ENCODE results near the gene UFSP1. TPM values are rescaled to one million over a fixed set of nuclear protein-coding genes. Genes with fewer than 3 reads are reported as not detected.

Gene UFSP1
- total and polyA plus RNA-seq, 2 of the 13 experiments (the other 11 are each of a cell fraction or from before 2014, with no cell fraction given), result 0.65 to 3.3 TPM

DNA sequence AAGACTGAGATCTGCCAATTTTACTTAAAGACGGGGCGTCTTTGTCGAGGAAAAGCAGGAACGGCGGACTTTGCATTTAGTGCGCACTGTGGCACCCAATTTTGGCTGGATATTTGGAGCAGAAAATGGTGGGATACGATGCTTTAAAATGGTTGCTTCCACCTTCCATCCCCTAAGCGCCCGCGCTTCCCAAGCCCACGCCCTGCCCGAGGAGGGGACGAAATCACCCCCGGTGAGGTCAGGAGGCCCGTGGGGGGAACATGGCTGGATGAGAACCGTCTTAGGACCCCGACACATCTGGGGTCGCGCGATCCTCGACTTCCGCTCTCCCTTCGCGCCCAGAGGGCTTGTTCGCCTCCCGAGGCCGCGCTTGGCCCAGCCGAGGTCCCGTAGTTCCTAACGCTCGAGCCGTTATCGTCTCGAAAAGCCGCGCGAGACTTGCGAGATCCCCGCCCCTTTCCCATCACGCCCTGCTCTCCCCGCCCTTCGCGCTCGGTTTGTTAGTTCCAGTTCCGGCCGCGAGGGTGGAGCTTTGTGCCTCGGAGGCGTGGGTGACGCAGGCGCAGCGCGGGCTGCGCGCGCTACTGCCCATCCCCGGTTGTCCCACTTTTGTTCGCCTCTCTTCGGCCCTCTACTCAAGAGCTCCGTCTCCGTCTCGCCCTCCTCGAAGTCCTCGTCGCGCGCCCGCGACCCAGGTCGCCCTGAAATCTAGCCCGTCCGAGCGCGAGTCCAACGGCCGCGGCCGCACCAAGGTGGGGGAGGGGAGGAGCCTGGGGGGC, 14.7 kb downstream of the UFSP1 start, which contains the start of gene SRRT (continued):
- TF ChIP-seq ZNF224 (CRISPR knock-in tag; IDR thresholded peaks at IDR 0.05) (peak; percentile 77; the same call in 1 of the 2 replicates), ZEB1 (IDR thresholded peaks at IDR 0.05; ENCODE audit: insufficient replicate concordance, low read depth) (no peak), ZNF207 (IDR thresholded peaks at IDR 0.05; ENCODE audit: borderline replicate concordance) (no peak), ZNF274 (CRISPR knock-in tag; IDR thresholded peaks at IDR 0.05) (peak; percentile 59; the same call in 1 of the 2 replicates), ARNTL (CRISPR knock-in tag; IDR thresholded peaks at IDR 0.05) (peak; percentile 66; the same call in 1 of the 2 replicates), SAFB2 (CRISPR knock-in tag; IDR thresholded peaks at IDR 0.05; ENCODE audit: borderline replicate concordance, low read depth) (peak; percentile 66; the same call in 1 of the 2 replicates), ZBTB8A (CRISPR knock-in tag; IDR thresholded peaks at IDR 0.05; ENCODE audit: borderline replicate concordance, low read depth) (peak; percentile 45; the same call in 1 of the 2 replicates), ZFP37 (CRISPR knock-in tag; IDR thresholded peaks at IDR 0.05; ENCODE audit: borderline replicate concordance) (0 out of 2 replicates have a peak, but pooled peaks have one; percentile 8), ZFP36L1 (CRISPR knock-in tag; IDR thresholded peaks at IDR 0.05) (no peak), ZBTB7A (CRISPR knock-in tag; IDR thresholded peaks at IDR 0.05) (peak; percentile 85), PRMT3 (CRISPR knock-in tag; IDR thresholded peaks at IDR 0.05; ENCODE audit: borderline replicate concordance, low read depth) (peak; percentile 20; the same call in 1 of the 2 replicates), LCORL (IDR thresholded peaks at IDR 0.05) (no peak; the same call in 1 of the 2 replicates), LCORL (CRISPR knock-in tag; IDR thresholded peaks at IDR 0.05) (peak; percentile 67), MXD4 (CRISPR knock-in tag; IDR thresholded peaks at IDR 0.05) (peak; percentile 41; the same call in 1 of the 2 replicates), SP2 (CRISPR knock-in tag; IDR thresholded peaks at IDR 0.05) (peak; percentile 50), ZNF879 (CRISPR knock-in tag; IDR thresholded peaks at IDR 0.05) (peak; percentile 86), MAFG (CRISPR knock-in tag; IDR thresholded peaks at IDR 0.05) (no peak)
- TF ChIP-seq, protein P1, sequence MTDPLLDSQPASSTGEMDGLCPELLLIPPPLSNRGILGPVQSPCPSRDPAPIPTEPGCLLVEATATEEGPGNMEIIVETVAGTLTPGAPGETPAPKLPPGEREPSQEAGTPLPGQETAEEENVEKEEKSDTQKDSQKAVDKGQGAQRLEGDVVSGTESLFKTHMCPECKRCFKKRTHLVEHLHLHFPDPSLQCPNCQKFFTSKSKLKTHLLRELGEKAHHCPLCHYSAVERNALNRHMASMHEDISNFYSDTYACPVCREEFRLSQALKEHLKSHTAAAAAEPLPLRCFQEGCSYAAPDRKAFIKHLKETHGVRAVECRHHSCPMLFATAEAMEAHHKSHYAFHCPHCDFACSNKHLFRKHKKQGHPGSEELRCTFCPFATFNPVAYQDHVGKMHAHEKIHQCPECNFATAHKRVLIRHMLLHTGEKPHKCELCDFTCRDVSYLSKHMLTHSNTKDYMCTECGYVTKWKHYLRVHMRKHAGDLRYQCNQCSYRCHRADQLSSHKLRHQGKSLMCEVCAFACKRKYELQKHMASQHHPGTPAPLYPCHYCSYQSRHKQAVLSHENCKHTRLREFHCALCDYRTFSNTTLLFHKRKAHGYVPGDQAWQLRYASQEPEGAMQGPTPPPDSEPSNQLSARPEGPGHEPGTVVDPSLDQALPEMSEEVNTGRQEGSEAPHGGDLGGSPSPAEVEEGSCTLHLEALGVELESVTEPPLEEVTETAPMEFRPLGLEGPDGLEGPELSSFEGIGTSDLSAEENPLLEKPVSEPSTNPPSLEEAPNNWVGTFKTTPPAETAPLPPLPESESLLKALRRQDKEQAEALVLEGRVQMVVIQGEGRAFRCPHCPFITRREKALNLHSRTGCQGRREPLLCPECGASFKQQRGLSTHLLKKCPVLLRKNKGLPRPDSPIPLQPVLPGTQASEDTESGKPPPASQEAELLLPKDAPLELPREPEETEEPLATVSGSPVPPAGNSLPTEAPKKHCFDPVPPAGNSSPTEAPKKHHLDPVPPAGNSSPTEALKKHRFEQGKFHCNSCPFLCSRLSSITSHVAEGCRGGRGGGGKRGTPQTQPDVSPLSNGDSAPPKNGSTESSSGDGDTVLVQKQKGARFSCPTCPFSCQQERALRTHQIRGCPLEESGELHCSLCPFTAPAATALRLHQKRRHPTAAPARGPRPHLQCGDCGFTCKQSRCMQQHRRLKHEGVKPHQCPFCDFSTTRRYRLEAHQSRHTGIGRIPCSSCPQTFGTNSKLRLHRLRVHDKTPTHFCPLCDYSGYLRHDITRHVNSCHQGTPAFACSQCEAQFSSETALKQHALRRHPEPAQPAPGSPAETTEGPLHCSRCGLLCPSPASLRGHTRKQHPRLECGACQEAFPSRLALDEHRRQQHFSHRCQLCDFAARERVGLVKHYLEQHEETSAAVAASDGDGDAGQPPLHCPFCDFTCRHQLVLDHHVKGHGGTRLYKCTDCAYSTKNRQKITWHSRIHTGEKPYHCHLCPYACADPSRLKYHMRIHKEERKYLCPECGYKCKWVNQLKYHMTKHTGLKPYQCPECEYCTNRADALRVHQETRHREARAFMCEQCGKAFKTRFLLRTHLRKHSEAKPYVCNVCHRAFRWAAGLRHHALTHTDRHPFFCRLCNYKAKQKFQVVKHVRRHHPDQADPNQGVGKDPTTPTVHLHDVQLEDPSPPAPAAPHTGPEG (CRISPR knock-in tag; IDR thresholded peaks at IDR 0.05), result no peak; the same call in none of the 2 replicates
- TF ChIP-seq, protein P2, sequence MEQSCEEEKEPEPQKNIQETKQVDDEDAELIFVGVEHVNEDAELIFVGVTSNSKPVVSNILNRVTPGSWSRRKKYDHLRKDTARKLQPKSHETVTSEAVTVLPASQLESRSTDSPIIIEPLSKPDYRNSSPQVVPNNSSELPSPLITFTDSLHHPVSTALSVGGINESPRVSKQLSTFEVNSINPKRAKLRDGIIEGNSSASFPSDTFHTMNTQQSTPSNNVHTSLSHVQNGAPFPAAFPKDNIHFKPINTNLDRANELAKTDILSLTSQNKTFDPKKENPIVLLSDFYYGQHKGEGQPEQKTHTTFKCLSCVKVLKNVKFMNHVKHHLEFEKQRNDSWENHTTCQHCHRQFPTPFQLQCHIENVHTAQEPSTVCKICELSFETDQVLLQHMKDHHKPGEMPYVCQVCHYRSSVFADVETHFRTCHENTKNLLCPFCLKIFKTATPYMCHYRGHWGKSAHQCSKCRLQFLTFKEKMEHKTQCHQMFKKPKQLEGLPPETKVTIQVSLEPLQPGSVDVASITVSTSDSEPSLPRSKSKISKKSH (CRISPR knock-in tag; IDR thresholded peaks at IDR 0.05; ENCODE audit: borderline replicate concordance), result peak; percentile 75; the same call in 1 of the 2 replicates
- TF ChIP-seq, protein P3, sequence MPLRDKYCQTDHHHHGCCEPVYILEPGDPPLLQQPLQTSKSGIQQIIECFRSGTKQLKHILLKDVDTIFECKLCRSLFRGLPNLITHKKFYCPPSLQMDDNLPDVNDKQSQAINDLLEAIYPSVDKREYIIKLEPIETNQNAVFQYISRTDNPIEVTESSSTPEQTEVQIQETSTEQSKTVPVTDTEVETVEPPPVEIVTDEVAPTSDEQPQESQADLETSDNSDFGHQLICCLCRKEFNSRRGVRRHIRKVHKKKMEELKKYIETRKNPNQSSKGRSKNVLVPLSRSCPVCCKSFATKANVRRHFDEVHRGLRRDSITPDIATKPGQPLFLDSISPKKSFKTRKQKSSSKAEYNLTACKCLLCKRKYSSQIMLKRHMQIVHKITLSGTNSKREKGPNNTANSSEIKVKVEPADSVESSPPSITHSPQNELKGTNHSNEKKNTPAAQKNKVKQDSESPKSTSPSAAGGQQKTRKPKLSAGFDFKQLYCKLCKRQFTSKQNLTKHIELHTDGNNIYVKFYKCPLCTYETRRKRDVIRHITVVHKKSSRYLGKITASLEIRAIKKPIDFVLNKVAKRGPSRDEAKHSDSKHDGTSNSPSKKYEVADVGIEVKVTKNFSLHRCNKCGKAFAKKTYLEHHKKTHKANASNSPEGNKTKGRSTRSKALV (CRISPR knock-in tag; IDR thresholded peaks at IDR 0.05), result peak; percentile 75; the same call in 1 of the 2 replicates

Data from HepG2 (cell line).